Stimulated activated CD8-positive, alpha-beta memory T cell treated with anti-CD3 and anti-CD28 coated beads, Interleukin-7, amount 100 ng/mL, for 4 hours (primary cell): ENCODE measurements around the gene MUC4.
"Not testable (repeated sequence)": the region's sequence is repeated elsewhere in the genome, so short reads cannot be mapped to it uniquely, and the experiment has no call there.

ENCODE experiments used
- DNase-seq, 2 donors: peaks; one replicate each; pipeline ENCODE4 v3.0.0-alpha.2; 2020; ENCODE audit warnings: low read depth in 2 of 2

Gene MUC4

GRCh38 chr3:195788711-195789581 is 22.8 kb downstream of the MUC4 start:
- no peak for DNase-seq

GRCh38 chr3:195785781-195786405 is 25.8 kb downstream of the MUC4 start:
- not testable (repeated sequence) for DNase-seq

GRCh38 chr3:195784031-195784430 is 27.7 kb downstream of the MUC4 start:
- not testable (repeated sequence) for DNase-seq

GRCh38 chr3:195781236-195781635 is 30.5 kb downstream of the MUC4 start:
- not testable (repeated sequence) for DNase-seq

GRCh38 chr3:195777975-195778374 is 33.8 kb downstream of the MUC4 start:
- DNase-seq = no peak

GRCh38 chr3:195774917-195775316 is 36.8 kb downstream of the MUC4 start:
- DNase-seq = no peak

- no peak for DNase-seq
These were observed 37.7 kb downstream of the MUC4 start for GRCh38 chr3:195773956-195774537.

- DNase-seq = no peak
These were observed 40.0 kb downstream of the MUC4 start for GRCh38 chr3:195771646-195772300.

- DNase-seq = not testable (repeated sequence)
These were observed 40.7 kb downstream of the MUC4 start for GRCh38 chr3:195770841-195771645.

GRCh38 chr3:195770081-195770840 is 41.5 kb downstream of the MUC4 start:
- no peak for DNase-seq

- no peak for DNase-seq
These were observed 42.2 kb downstream of the MUC4 start for GRCh38 chr3:195769551-195769950.

- DNase-seq = no peak
These were observed 42.9 kb downstream of the MUC4 start for GRCh38 chr3:195768831-195769303.

GRCh38 chr3:195768414-195768813 is 43.3 kb downstream of the MUC4 start:
- no peak for DNase-seq

- no peak for DNase-seq
These were observed 43.9 kb downstream of the MUC4 start for GRCh38 chr3:195767792-195768191.

GRCh38 chr3:195766671-195767070 is 45.1 kb downstream of the MUC4 start:
- no peak for DNase-seq

- DNase-seq = no peak
These were observed 46.6 kb downstream of the MUC4 start for GRCh38 chr3:195764961-195765706.

- DNase-seq = no peak
These were observed 47.6 kb downstream of the MUC4 start for GRCh38 chr3:195763843-195764825.

- no peak for DNase-seq
These were observed 48.5 kb downstream of the MUC4 start for GRCh38 chr3:195763076-195763830.
